IMR-90 (cell line): Measurements from ENCODE around the gene PRSS53. TPM values are rescaled to one million over a fixed set of nuclear protein-coding genes. Genes with fewer than 3 reads are reported as not detected.

Experiments used
- ATAC-seq: fragments of 200-7000 bp; cut with Tn5 transposase; 2 replicates; pipeline ENCODE4 v1.9.1; 2020; ENCODE audit warnings: low read depth, mild to moderate bottlenecking, moderate library complexity
- BruUV-seq: library from RNA; stranded (reverse); fragments of 400-500 nt; replicated peaks from 2 replicates; lab custom pipeline; 2021; lab: Mats Ljungman, UMichigan
- CTCF ChIA-PET: fragments of 300-600 bp; formaldehyde crosslinking; extraction: SDS; loops from one replicate; lab custom pipeline; 2021; ENCODE audit warnings: antibody characterized with exemption; lab: Yijun Ruan, JAX
- POLR2A ChIA-PET: fragments of 300-600 bp; sonication (Branson Sonifier 250); formaldehyde crosslinking; loops from one replicate; lab custom pipeline; 2022; ENCODE audit warnings: antibody characterized with exemption; ENCODE audit not compliant: unreplicated experiment; lab: Charles Lee
- DNase-seq: peaks from one replicate; pipeline ENCODE4 v3.0.0; 2013
- H2AFZ ChIP-seq: replicated peaks from 2 replicates; pipeline ENCODE3; 2013; ENCODE audit warnings: low read length, mild to moderate bottlenecking; ENCODE audit not compliant: poor library complexity
- H2AK5ac ChIP-seq: 2 replicates; pipeline ENCODE4 v1.6.1; 2013; ENCODE audit warnings: low read depth, low read length, inconsistent platforms
- H2AK9ac ChIP-seq: replicated peaks from 2 replicates; pipeline ENCODE3; 2013; ENCODE audit warnings: mild to moderate bottlenecking, low read depth, low read length, moderate library complexity; ENCODE audit not compliant: poor library complexity
- H2BK120ac ChIP-seq: 2 replicates; pipeline ENCODE4 v1.6.1; 2013; ENCODE audit warnings: low read depth, low read length, inconsistent platforms
- H2BK15ac ChIP-seq: 3 replicates; pipeline ENCODE4 v1.6.1; 2013; ENCODE audit warnings: low read depth, low read length, inconsistent platforms
- H2BK20ac ChIP-seq: 2 replicates; pipeline ENCODE4 v1.6.1; 2013; ENCODE audit warnings: low read depth, mild to moderate bottlenecking, inconsistent platforms, low read length, moderate library complexity
- H2BK5ac ChIP-seq: 2 replicates; pipeline ENCODE4 v1.6.1; 2013; ENCODE audit warnings: mild to moderate bottlenecking, low read depth, low read length, inconsistent platforms; ENCODE audit not compliant: poor library complexity, severe bottlenecking
- H3K14ac ChIP-seq: replicated peaks from 2 replicates; pipeline ENCODE4 v1.6.1; 2013; ENCODE audit warnings: low read depth, low read length, inconsistent platforms
- H3K18ac ChIP-seq: 2 replicates; pipeline ENCODE4 v1.6.1; 2013; ENCODE audit warnings: low read depth, low read length, control low read depth
- H3K23ac ChIP-seq: 2 replicates; pipeline ENCODE4 v1.6.1; 2013; ENCODE audit warnings: low read depth, low read length, inconsistent platforms
- H3K27ac ChIP-seq: 2 replicates; pipeline ENCODE4 v1.5.1; 2013; ENCODE audit warnings: mild to moderate bottlenecking, control low read depth, low read length; ENCODE audit not compliant: insufficient read depth
- H3K27me3 ChIP-seq: 2 replicates; pipeline ENCODE4 v1.6.1; 2013; ENCODE audit warnings: low read length; ENCODE audit not compliant: control insufficient read depth, insufficient read depth
- H3K36me3 ChIP-seq: 2 replicates; pipeline ENCODE4 v1.6.1; 2013; ENCODE audit warnings: low read length, mixed read lengths; ENCODE audit not compliant: control insufficient read depth, insufficient read depth
- H3K4ac ChIP-seq: 2 replicates; pipeline ENCODE4 v1.6.1; 2013; ENCODE audit warnings: low read depth, low read length, inconsistent platforms
- H3K4me1 ChIP-seq: 2 replicates; pipeline ENCODE4 v1.6.1; 2013; ENCODE audit warnings: low read length, mixed read lengths; ENCODE audit not compliant: control insufficient read depth, insufficient read depth
- H3K4me2 ChIP-seq: 2 replicates; pipeline ENCODE4 v1.6.1; 2013; ENCODE audit warnings: low read depth, mild to moderate bottlenecking, control low read depth, low read length, moderate library complexity
- H3K4me3 ChIP-seq: 2 replicates; pipeline ENCODE4 v1.5.1; 2013; ENCODE audit warnings: low read depth, mild to moderate bottlenecking, control low read depth, low read length, moderate library complexity; ENCODE audit not compliant: insufficient read depth
- H3K56ac ChIP-seq: 2 replicates; pipeline ENCODE4 v1.6.1; 2013; ENCODE audit warnings: low read length, inconsistent platforms; ENCODE audit not compliant: insufficient read depth; ENCODE audit errors: extremely low read depth
- H3K79me1 ChIP-seq, 2 experiments: 2 replicates each; pipeline ENCODE4 v1.6.1; 2013; ENCODE audit warnings: low read length in 2 of 2, inconsistent platforms in 1 of 2, low read depth in 1 of 2
- H3K9ac ChIP-seq: 2 replicates; pipeline ENCODE4 v1.6.1; 2013; ENCODE audit warnings: low read depth, low read length, control low read depth
- H3K9me1 ChIP-seq: 2 replicates; pipeline ENCODE4 v1.6.1; 2013; ENCODE audit warnings: low read length, inconsistent platforms; ENCODE audit not compliant: insufficient read depth
- H3K9me3 ChIP-seq: 2 replicates; pipeline ENCODE4 v1.6.1; 2013; ENCODE audit warnings: low read length; ENCODE audit not compliant: control insufficient read depth, insufficient read depth
- H4K20me1 ChIP-seq: 2 replicates; pipeline ENCODE4 v1.6.1; 2013; ENCODE audit warnings: low read length, inconsistent platforms; ENCODE audit not compliant: insufficient read depth
- H4K5ac ChIP-seq: 2 replicates; pipeline ENCODE4 v1.6.1; 2013; ENCODE audit warnings: mild to moderate bottlenecking, low read depth, low read length, control low read depth
- H4K8ac ChIP-seq, 2 experiments: 2 replicates each; pipeline ENCODE4 v1.6.1; 2013; ENCODE audit warnings: low read depth in 2 of 2, low read length in 2 of 2, control low read depth in 1 of 2, inconsistent platforms in 1 of 2
- H4K91ac ChIP-seq: 2 replicates; pipeline ENCODE4 v1.6.1; 2013; ENCODE audit warnings: low read depth, low read length, inconsistent platforms; ENCODE audit not compliant: insufficient read depth
- BHLHE40 ChIP-seq: fragments of 150-350 bp; IDR thresholded peaks from 2 replicates; pipeline ENCODE4 v1.6.1; 2016; ENCODE audit warnings: mild to moderate bottlenecking, low read depth, low read length
- CHD1 ChIP-seq: IDR thresholded peaks from 2 replicates; pipeline ENCODE4 v1.6.1; 2012; ENCODE audit warnings: low read depth, low read length, improper control_type of control experiment
- MXI1 ChIP-seq: IDR thresholded peaks from 2 replicates; pipeline ENCODE4 v1.6.1; 2012; ENCODE audit warnings: low read depth, mild to moderate bottlenecking, low read length, moderate library complexity, borderline replicate concordance
- POLR2A ChIP-seq: IDR thresholded peaks from 2 replicates; pipeline ENCODE4 v1.6.1; 2012; ENCODE audit warnings: mild to moderate bottlenecking, low read depth, low read length
- RAD21 ChIP-seq: IDR thresholded peaks from 2 replicates; pipeline ENCODE4 v1.6.1; 2012; ENCODE audit warnings: low read length, improper control_type of control experiment
- RFX5 ChIP-seq: IDR thresholded peaks from 2 replicates; pipeline ENCODE4 v1.8.0; 2012; ENCODE audit warnings: low read depth, mild to moderate bottlenecking, low read length, moderate library complexity
- SMC3 ChIP-seq: fragments of 150-350 bp; IDR thresholded peaks from 2 replicates; pipeline ENCODE4 v1.6.1; 2016; ENCODE audit warnings: low read depth, mild to moderate bottlenecking, antibody characterized with exemption, low read length, moderate library complexity
- WGBS, 2 experiments: methylation state at CpG; one replicate each; pipeline versions ENCODE4 v1.1.5 to v1.1.7; 2013; ENCODE audit warnings: missing lambda C conversion rate in 2 of 2; ENCODE audit not compliant: insufficient read length in 1 of 2; ENCODE audit errors: extremely low coverage in 2 of 2; 5-methylcytosine and 5-hydroxymethylcytosine counted together
- dilution Hi-C: fragments of 300-500 bp; cut with HindIII; formaldehyde crosslinking; loops from one replicate; pipeline ENCODE4 v1.14.3; 2018; ENCODE audit warnings: low sequenced_read_pairs; ENCODE audit not compliant: unreplicated experiment
- in situ Hi-C: fragments of 300-500 bp; cut with MboI; formaldehyde crosslinking; loops from 3 replicates; pipeline ENCODE4 v1.14.3; 2019; ENCODE audit warnings: low sequenced_read_pairs, inconsistent platforms, mixed read lengths
- intact Hi-C: fragments of 100-400 bp; cut with micrococcal nuclease; formaldehyde crosslinking; loops from 2 replicates; pipeline ENCODE4 v1.10.0; 2022
- polyA plus RNA-seq, 3 experiments: library from polyadenylated mRNA; depleted of rRNA; stranded (reverse); fragments of >200 nt; gene quantifications; 2 replicates each; pipeline ENCODE4 v1.2.3, GENCODE V29; 2012; ENCODE audit warnings: low replicate concordance in 1 of 3
- total RNA-seq: library from RNA; depleted of rRNA; stranded (reverse); fragments of >200 nt; gene quantifications from 2 replicates; pipeline ENCODE4 v1.2.3, GENCODE V29; 2012
- TF ChIP-seq, protein P1 (sequence below): fragments of 150-350 bp; IDR thresholded peaks from 2 replicates; pipeline ENCODE4 v1.6.1; 2017; ENCODE audit warnings: mild to moderate bottlenecking, antibody characterized with exemption, low read length, low read depth
- TF ChIP-seq, protein P2 (sequence below): conservative IDR thresholded peaks from 2 replicates; pipeline ENCODE4 v1.5.1; 2012; ENCODE audit warnings: mild to moderate bottlenecking, low read depth, low read length, improper control_type of control experiment

PRSS53 gene
- total and polyA plus RNA-seq, 2 of the 4 experiments (the other 2 are of a cell fraction) = 0.72 to 5.9 TPM

DNA sequence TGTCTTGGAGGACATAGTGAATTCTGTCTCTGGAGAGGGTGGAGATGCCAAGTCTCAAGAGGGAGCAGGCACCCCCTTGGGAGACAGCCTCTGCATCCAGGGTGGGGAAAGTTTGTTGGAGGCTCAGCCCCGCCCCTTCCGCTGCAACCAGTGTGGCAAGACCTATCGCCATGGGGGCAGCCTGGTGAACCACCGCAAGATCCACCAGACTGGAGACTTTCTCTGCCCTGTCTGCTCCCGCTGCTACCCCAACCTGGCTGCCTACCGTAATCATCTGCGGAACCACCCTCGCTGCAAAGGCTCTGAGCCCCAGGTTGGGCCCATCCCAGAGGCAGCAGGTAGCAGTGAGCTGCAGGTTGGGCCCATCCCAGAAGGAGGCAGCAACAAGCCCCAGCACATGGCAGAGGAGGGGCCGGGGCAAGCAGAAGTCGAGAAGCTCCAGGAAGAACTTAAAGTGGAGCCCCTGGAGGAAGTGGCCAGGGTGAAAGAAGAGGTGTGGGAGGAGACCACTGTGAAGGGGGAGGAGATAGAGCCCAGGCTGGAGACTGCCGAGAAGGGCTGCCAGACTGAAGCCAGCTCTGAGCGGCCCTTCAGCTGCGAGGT lies 9.3 kb downstream of the PRSS53 start:
- TF ChIP-seq, protein P1, sequence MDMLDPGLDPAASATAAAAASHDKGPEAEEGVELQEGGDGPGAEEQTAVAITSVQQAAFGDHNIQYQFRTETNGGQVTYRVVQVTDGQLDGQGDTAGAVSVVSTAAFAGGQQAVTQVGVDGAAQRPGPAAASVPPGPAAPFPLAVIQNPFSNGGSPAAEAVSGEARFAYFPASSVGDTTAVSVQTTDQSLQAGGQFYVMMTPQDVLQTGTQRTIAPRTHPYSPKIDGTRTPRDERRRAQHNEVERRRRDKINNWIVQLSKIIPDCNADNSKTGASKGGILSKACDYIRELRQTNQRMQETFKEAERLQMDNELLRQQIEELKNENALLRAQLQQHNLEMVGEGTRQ = no peak
- TF ChIP-seq RAD21 = no peak
- TF ChIP-seq CHD1 = no peak
- TF ChIP-seq BHLHE40 = no peak
- no peak for TF ChIP-seq MXI1
- TF ChIP-seq, protein P2, sequence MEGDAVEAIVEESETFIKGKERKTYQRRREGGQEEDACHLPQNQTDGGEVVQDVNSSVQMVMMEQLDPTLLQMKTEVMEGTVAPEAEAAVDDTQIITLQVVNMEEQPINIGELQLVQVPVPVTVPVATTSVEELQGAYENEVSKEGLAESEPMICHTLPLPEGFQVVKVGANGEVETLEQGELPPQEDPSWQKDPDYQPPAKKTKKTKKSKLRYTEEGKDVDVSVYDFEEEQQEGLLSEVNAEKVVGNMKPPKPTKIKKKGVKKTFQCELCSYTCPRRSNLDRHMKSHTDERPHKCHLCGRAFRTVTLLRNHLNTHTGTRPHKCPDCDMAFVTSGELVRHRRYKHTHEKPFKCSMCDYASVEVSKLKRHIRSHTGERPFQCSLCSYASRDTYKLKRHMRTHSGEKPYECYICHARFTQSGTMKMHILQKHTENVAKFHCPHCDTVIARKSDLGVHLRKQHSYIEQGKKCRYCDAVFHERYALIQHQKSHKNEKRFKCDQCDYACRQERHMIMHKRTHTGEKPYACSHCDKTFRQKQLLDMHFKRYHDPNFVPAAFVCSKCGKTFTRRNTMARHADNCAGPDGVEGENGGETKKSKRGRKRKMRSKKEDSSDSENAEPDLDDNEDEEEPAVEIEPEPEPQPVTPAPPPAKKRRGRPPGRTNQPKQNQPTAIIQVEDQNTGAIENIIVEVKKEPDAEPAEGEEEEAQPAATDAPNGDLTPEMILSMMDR = no peak
- no peak for TF ChIP-seq RFX5
- TF ChIP-seq POLR2A = no peak
- no peak for TF ChIP-seq SMC3
- Histone ChIP-seq H3K9me3 (no peaks in the 10 kb centered on the region), H3K23ac (no peak overlapping the region), H2BK120ac (no peak overlapping the region), H2BK15ac (no peak overlapping the region), H3K4me2 (no peak overlapping the region), H2AK5ac (no peak overlapping the region), H2AK9ac (no peak overlapping the region), H3K36me3 (peaks cover 75% of the 10 kb centered on the region), H3K79me1 (peaks cover 18 to 67% of the 10 kb centered on the region in 2 experiments), H3K4me3 (no peak overlapping the region), H3K9ac (no peak overlapping the region), H3K4ac (no peak overlapping the region), H4K5ac (no peak overlapping the region), H2BK5ac (no peak overlapping the region), H3K4me1 (no peaks in the 10 kb centered on the region), H3K14ac (no peak overlapping the region), H3K18ac (no peak overlapping the region), H2AFZ (no peak overlapping the region), H4K8ac (no peak overlapping the region), H3K27me3 (no peaks in the 10 kb centered on the region), H4K91ac (no peak overlapping the region), H4K20me1 (peaks cover 21% of the 10 kb centered on the region), H3K9me1 (peaks cover 3% of the 10 kb centered on the region; the same call in 1 of the 2 replicates), H2BK20ac (no peak overlapping the region), H3K27ac (no peak overlapping the region), H3K56ac (no peak overlapping the region)
- DNase-seq (no peak), ATAC-seq (no peak)
- dilution Hi-C loops (no loop called here), in situ Hi-C loops (loop anchor here (10.0 kb wide), 1 partner anchor 385 kb away; no protein-coding TSS in a partner anchor), intact Hi-C loops (loop anchor here (10.0 kb wide), 1 partner anchor 125 kb away; the partner anchor contains the start of gene SETD1A)
- BruUV-seq = no TSS peak
- ChIA-PET CTCF (no interaction called here), POLR2A (no interaction called here)
- 89% methylated on average over 8 of the region's 13 CpGs; no CpG with 5 or more reads in 1 of the 2 experiments for WGBS, 2 experiments
